ENCODE data around the gene KCNJ3.
"Not testable (repeated sequence)": the region's sequence is repeated elsewhere in the genome, so short reads cannot be mapped to it uniquely, and the experiment has no call there.

Gene KCNJ3

GRCh38 chr2:154836632-154837031, 138.1 kb downstream of the KCNJ3 start:
- H3K36me3 ChIP-seq (ENCODE audit: control insufficient read depth in 2 of 2, insufficient read depth in 2 of 2, low read length in 2 of 2) = no peaks in the 10 kb centered on the region
- H3K9ac ChIP-seq (ENCODE audit: low read length in 2 of 2) = no peak overlapping the region
- no peak overlapping the region for H3K27ac ChIP-seq (ENCODE audit: low read length)
- H3K4me1 ChIP-seq (ENCODE audit: control insufficient read depth, insufficient read depth, low read length) = no peaks in the 10 kb centered on the region
- no peaks in the 10 kb centered on the region for H3K27me3 ChIP-seq (ENCODE audit: control insufficient read depth in 1 of 2, insufficient read depth in 2 of 2, low read length in 2 of 2)
- H3K4me3 ChIP-seq (ENCODE audit: low read length in 2 of 2) = no peak overlapping the region
- H3K9me3 ChIP-seq (ENCODE audit: control insufficient read depth in 2 of 2, low read length in 2 of 2) = no peaks in the 10 kb centered on the region

GRCh38 chr2:154837035-154837434, 138.5 kb downstream of the KCNJ3 start:
- H3K27ac ChIP-seq (ENCODE audit: low read length) = no peak overlapping the region
- no peak overlapping the region for H3K4me3 ChIP-seq (ENCODE audit: low read length in 2 of 2)
- H3K27me3 ChIP-seq (ENCODE audit: control insufficient read depth in 1 of 2, insufficient read depth in 2 of 2, low read length in 2 of 2) = no peaks in the 10 kb centered on the region

GRCh38 chr2:154844513-154844912, 146.0 kb downstream of the KCNJ3 start:
- Histone ChIP-seq H3K36me3 (ENCODE audit: control insufficient read depth in 2 of 2, insufficient read depth in 2 of 2, low read length in 2 of 2) (no peaks in the 10 kb centered on the region), H3K27ac (ENCODE audit: low read length) (no peak overlapping the region), H3K4me1 (ENCODE audit: control insufficient read depth, insufficient read depth, low read length) (no peaks in the 10 kb centered on the region), H3K9me3 (ENCODE audit: control insufficient read depth in 2 of 2, low read length in 2 of 2) (no peaks in the 10 kb centered on the region), H3K9ac (ENCODE audit: low read length in 2 of 2) (no peak overlapping the region), H3K27me3 (ENCODE audit: control insufficient read depth in 1 of 2, insufficient read depth in 2 of 2, low read length in 2 of 2) (no peaks in the 10 kb centered on the region), H3K4me3 (ENCODE audit: low read length in 2 of 2) (no peak overlapping the region)

More at GRCh38 chr2:154837035-154837434, 138.5 kb downstream of the KCNJ3 start:
- H3K9me3 ChIP-seq (ENCODE audit: control insufficient read depth in 2 of 2, low read length in 2 of 2) = no peaks in the 10 kb centered on the region
- H3K4me1 ChIP-seq (ENCODE audit: control insufficient read depth, insufficient read depth, low read length) = no peaks in the 10 kb centered on the region
- no peak overlapping the region for H3K9ac ChIP-seq (ENCODE audit: low read length in 2 of 2)
- H3K36me3 ChIP-seq (ENCODE audit: control insufficient read depth in 2 of 2, insufficient read depth in 2 of 2, low read length in 2 of 2) = no peaks in the 10 kb centered on the region

- Histone ChIP-seq H3K4me1 (ENCODE audit: control insufficient read depth, insufficient read depth, low read length) (no peaks in the 10 kb centered on the region), H3K27ac (ENCODE audit: low read length) (no peak overlapping the region), H3K9ac (ENCODE audit: low read length in 2 of 2) (no peak overlapping the region), H3K27me3 (ENCODE audit: control insufficient read depth in 1 of 2, insufficient read depth in 2 of 2, low read length in 2 of 2) (no peaks in the 10 kb centered on the region), H3K9me3 (ENCODE audit: control insufficient read depth in 2 of 2, low read length in 2 of 2) (no peaks in the 10 kb centered on the region), H3K4me3 (ENCODE audit: low read length in 2 of 2) (no peak overlapping the region), H3K36me3 (ENCODE audit: control insufficient read depth in 2 of 2, insufficient read depth in 2 of 2, low read length in 2 of 2) (no peaks in the 10 kb centered on the region)
These were observed 148.3 kb downstream of the KCNJ3 start for GRCh38 chr2:154846842-154847241.

- Histone ChIP-seq H3K27ac (ENCODE audit: low read length) (no peak overlapping the region), H3K36me3 (ENCODE audit: control insufficient read depth in 2 of 2, insufficient read depth in 2 of 2, low read length in 2 of 2) (no peaks in the 10 kb centered on the region), H3K9ac (ENCODE audit: low read length in 2 of 2) (no peak overlapping the region), H3K27me3 (ENCODE audit: control insufficient read depth in 1 of 2, insufficient read depth in 2 of 2, low read length in 2 of 2) (no peaks in the 10 kb centered on the region), H3K4me3 (ENCODE audit: low read length in 2 of 2) (no peak overlapping the region), H3K4me1 (ENCODE audit: control insufficient read depth, insufficient read depth, low read length) (no peaks in the 10 kb centered on the region), H3K9me3 (ENCODE audit: control insufficient read depth in 2 of 2, low read length in 2 of 2) (no peaks in the 10 kb centered on the region)
These were observed 151.0 kb downstream of the KCNJ3 start for GRCh38 chr2:154849482-154849881.

GRCh38 chr2:154850532-154850931, 152.0 kb downstream of the KCNJ3 start:
- Histone ChIP-seq H3K9ac (ENCODE audit: low read length in 2 of 2) (no peak overlapping the region), H3K36me3 (ENCODE audit: control insufficient read depth in 2 of 2, insufficient read depth in 2 of 2, low read length in 2 of 2) (no peaks in the 10 kb centered on the region), H3K27ac (ENCODE audit: low read length) (no peak overlapping the region), H3K4me3 (ENCODE audit: low read length in 2 of 2) (no peak overlapping the region), H3K4me1 (ENCODE audit: control insufficient read depth, insufficient read depth, low read length) (no peaks in the 10 kb centered on the region), H3K27me3 (ENCODE audit: control insufficient read depth in 1 of 2, insufficient read depth in 2 of 2, low read length in 2 of 2) (no peaks in the 10 kb centered on the region), H3K9me3 (ENCODE audit: control insufficient read depth in 2 of 2, low read length in 2 of 2) (no peaks in the 10 kb centered on the region)

- no peaks in the 10 kb centered on the region for H3K27me3 ChIP-seq (ENCODE audit: control insufficient read depth in 1 of 2, insufficient read depth in 2 of 2, low read length in 2 of 2)
- H3K4me3 ChIP-seq (ENCODE audit: low read length in 2 of 2) = no peak overlapping the region
- H3K36me3 ChIP-seq (ENCODE audit: control insufficient read depth in 2 of 2, insufficient read depth in 2 of 2, low read length in 2 of 2) = no peaks in the 10 kb centered on the region
- no peak overlapping the region for H3K27ac ChIP-seq (ENCODE audit: low read length)
- no peaks in the 10 kb centered on the region for H3K4me1 ChIP-seq (ENCODE audit: control insufficient read depth, insufficient read depth, low read length)
- H3K9ac ChIP-seq (ENCODE audit: low read length in 2 of 2) = no peak overlapping the region
- no peaks in the 10 kb centered on the region for H3K9me3 ChIP-seq (ENCODE audit: control insufficient read depth in 2 of 2, low read length in 2 of 2)
These were observed 156.6 kb downstream of the KCNJ3 start for GRCh38 chr2:154855138-154855537.

GRCh38 chr2:154867151-154867550, 168.7 kb downstream of the KCNJ3 start:
- H3K4me1 ChIP-seq (ENCODE audit: control insufficient read depth, insufficient read depth, low read length); H3K27me3 ChIP-seq (ENCODE audit: control insufficient read depth in 1 of 2, insufficient read depth in 2 of 2, low read length in 2 of 2); H3K36me3 ChIP-seq (ENCODE audit: control insufficient read depth in 2 of 2, insufficient read depth in 2 of 2, low read length in 2 of 2); H3K4me3 ChIP-seq (ENCODE audit: low read length in 2 of 2); H3K9me3 ChIP-seq (ENCODE audit: control insufficient read depth in 2 of 2, low read length in 2 of 2); H3K9ac ChIP-seq (ENCODE audit: low read length in 2 of 2); H3K27ac ChIP-seq (ENCODE audit: low read length): not testable (repeated sequence)

GRCh38 chr2:154875999-154876398, 177.5 kb downstream of the KCNJ3 start:
- no peaks in the 10 kb centered on the region for H3K36me3 ChIP-seq (ENCODE audit: control insufficient read depth in 2 of 2, insufficient read depth in 2 of 2, low read length in 2 of 2)
- no peaks in the 10 kb centered on the region for H3K9me3 ChIP-seq (ENCODE audit: control insufficient read depth in 2 of 2, low read length in 2 of 2)
- no peaks in the 10 kb centered on the region for H3K27me3 ChIP-seq (ENCODE audit: control insufficient read depth in 1 of 2, insufficient read depth in 2 of 2, low read length in 2 of 2)
- H3K9ac ChIP-seq (ENCODE audit: low read length in 2 of 2) = no peak overlapping the region
- no peak overlapping the region for H3K4me3 ChIP-seq (ENCODE audit: low read length in 2 of 2)
- no peak overlapping the region for H3K27ac ChIP-seq (ENCODE audit: low read length)
- no peaks in the 10 kb centered on the region for H3K4me1 ChIP-seq (ENCODE audit: control insufficient read depth, insufficient read depth, low read length)

- Histone ChIP-seq H3K9me3 (ENCODE audit: control insufficient read depth in 2 of 2, low read length in 2 of 2) (peaks cover 0 to 2% of the 10 kb centered on the region in 2 donors), H3K4me3 (ENCODE audit: low read length in 2 of 2) (no peak overlapping the region), H3K27me3 (ENCODE audit: control insufficient read depth in 1 of 2, insufficient read depth in 2 of 2, low read length in 2 of 2) (no peaks in the 10 kb centered on the region), H3K4me1 (ENCODE audit: control insufficient read depth, insufficient read depth, low read length) (no peaks in the 10 kb centered on the region), H3K36me3 (ENCODE audit: control insufficient read depth in 2 of 2, insufficient read depth in 2 of 2, low read length in 2 of 2) (no peaks in the 10 kb centered on the region), H3K9ac (ENCODE audit: low read length in 2 of 2) (no peak overlapping the region), H3K27ac (ENCODE audit: low read length) (no peak overlapping the region)
These were observed 184.2 kb downstream of the KCNJ3 start for GRCh38 chr2:154882725-154883124.

- H3K4me3 ChIP-seq (ENCODE audit: low read length in 2 of 2) = no peak overlapping the region
These were observed 187.8 kb downstream of the KCNJ3 start for GRCh38 chr2:154886316-154886715.

More at GRCh38 chr2:154886316-154886715, 187.8 kb downstream of the KCNJ3 start:
- no peak overlapping the region for H3K9ac ChIP-seq (ENCODE audit: low read length in 2 of 2)
- no peak overlapping the region for H3K27ac ChIP-seq (ENCODE audit: low read length)
- no peaks in the 10 kb centered on the region for H3K36me3 ChIP-seq (ENCODE audit: control insufficient read depth in 2 of 2, insufficient read depth in 2 of 2, low read length in 2 of 2)
- H3K9me3 ChIP-seq (ENCODE audit: control insufficient read depth in 2 of 2, low read length in 2 of 2) = peaks cover 0 to 2% of the 10 kb centered on the region in 2 donors
- H3K4me1 ChIP-seq (ENCODE audit: control insufficient read depth, insufficient read depth, low read length) = no peaks in the 10 kb centered on the region
- H3K27me3 ChIP-seq (ENCODE audit: control insufficient read depth in 1 of 2, insufficient read depth in 2 of 2, low read length in 2 of 2) = no peaks in the 10 kb centered on the region

All from stomach smooth muscle (tissue), 2 donors.